HG03175 (cell line): ENCODE results near the gene EMCN.

Experiments
- ATAC-seq: cut with Tn5 transposase; IDR thresholded peaks from one replicate; pipeline ENCODE4 v1.9.1; 2021; ENCODE audit warnings: mild to moderate bottlenecking, moderate library complexity; ENCODE audit not compliant: unreplicated experiment

EMCN gene

GRCh38 chr4:100493756-100494155 is 24.1 kb downstream of the EMCN start:
- no peak for ATAC-seq

DNA sequence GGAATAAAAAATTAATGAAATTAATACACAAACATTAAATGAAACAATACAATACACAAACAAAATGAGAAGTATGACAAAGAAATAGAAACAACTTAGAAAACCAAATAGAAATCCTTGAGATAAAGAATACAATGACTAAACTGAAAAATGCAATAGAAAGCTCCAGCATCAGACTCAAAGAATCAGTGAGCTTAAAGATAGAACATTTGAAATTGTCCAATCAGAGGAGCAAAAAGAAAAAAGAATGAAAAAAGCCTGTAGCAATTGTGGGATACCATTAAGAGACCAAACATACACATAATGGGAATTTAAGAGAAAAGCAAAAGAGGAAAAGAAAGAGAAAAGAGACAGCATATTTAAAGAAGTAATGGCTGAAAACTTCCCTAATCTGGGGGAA is 25.7 kb downstream of the EMCN start:
- no peak for ATAC-seq

DNA sequence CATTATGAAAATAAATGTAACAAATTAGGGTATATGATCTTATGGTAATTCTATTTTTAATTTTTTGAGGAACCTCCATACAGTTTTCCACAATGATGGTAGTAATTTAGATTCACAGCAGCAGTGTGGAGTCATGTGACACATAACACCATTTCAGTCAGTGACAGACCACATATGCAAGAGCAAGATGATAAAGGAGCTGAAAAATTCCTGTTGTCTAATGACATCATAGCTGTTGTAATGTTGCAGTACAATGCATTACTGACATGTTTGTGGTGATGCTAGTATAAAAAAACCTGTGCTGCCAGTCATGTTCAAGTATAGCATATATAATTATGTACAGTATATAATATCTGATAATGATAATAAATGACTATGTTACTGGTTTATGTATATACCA is 28.5 kb downstream of the EMCN start:
- ATAC-seq = no peak

DNA sequence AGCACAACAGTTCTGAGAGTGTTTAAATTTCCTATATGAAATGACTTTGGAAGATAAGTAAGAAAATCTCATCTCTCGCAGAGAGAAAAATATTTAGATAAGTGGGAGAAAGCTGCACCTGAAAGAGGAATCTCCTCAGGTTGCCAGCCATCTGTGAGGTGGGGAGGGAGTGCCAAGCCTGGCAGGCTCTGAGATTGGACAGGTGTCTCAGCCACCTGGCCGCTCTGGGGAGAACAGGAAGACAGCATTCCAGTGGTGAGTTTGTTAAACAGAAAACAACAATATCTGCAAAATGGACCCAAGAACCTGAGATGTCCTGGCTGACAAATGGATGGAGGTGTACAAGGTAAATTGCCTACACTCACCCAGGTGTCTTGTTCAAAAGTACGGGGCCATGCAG is 31.3 kb downstream of the EMCN start:
- no peak for ATAC-seq

- ATAC-seq = no peak
These were observed 34.0 kb downstream of the EMCN start for GRCh38 chr4:100483796-100484195.

GRCh38 chr4:100479971-100480370 is 37.9 kb downstream of the EMCN start:
- ATAC-seq = no peak

- no peak for ATAC-seq
These were observed 48.3 kb downstream of the EMCN start for GRCh38 chr4:100469555-100469954.

DNA sequence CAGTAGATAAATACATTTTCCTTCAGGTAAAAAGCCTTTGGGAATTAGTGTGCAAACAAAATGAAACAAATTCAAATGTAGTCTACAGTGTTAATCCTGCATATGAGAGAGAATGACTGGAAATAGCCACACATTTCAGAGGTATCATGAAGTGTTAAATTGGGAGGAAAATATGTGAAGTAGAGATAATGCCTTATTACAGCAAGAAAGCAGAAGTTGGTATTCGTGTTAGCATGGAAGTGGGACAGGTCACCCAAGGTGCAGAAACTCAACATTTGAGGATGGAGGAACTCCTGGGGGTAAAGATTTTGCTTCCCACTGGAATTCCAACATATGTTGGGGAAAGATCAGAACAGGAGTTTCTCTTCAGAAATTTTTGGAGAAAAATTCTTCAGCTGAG is 51.3 kb downstream of the EMCN start:
- ATAC-seq = no peak

DNA sequence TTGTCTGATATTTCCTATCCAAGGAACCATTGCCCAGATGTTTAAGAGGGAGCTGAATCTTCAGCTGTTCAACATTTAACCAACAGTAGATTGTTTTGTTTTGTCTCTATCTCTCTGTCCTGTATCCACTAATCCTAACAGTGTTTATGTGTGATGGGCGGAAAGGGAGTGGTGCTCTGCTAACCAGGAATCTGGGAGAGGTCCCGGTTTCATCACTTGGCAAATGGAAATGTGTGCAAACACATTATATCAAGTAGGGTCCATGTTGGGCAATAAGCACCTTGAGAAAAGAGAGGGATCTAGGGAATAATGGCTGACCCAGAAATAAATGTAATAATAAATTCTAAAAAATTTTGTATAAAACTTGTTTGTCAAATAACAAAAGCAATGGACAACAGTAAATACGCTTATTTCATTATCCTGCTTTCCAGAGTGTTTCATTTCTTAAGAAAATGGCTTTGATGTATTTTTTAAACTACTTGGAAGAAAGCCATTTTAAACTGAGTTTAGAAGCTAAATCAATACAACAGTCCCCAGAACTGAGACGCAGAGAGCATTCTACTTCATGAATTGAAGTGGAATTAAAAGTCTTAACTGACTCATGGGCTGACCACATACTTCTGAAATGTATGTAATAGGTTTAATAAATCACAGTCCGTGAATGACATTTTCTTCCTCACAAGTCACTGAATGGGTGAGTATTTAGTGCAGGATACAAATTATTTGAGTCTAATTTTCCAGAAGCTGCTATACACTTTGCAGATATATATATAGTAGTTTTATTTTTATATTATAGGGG is 55.8 kb downstream of the EMCN start:
- no peak for ATAC-seq

DNA sequence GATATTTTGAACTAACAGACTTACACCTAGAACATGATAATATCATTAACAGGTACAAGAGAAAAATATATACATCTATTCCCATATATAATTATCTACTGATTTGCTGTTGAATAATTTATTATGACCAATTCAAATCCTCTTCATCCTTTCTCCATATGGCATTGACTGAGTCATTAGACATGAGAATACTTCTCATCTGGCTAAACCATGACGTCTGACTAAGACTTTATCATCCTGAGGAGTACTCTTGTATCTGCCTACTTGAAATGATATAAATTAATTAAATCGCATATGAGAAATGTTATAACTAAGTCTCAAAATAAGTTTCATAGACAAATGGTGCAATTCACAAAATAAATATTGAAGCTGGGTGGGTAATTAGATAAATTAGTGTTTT is 67.4 kb downstream of the EMCN start:
- no peak for ATAC-seq

DNA sequence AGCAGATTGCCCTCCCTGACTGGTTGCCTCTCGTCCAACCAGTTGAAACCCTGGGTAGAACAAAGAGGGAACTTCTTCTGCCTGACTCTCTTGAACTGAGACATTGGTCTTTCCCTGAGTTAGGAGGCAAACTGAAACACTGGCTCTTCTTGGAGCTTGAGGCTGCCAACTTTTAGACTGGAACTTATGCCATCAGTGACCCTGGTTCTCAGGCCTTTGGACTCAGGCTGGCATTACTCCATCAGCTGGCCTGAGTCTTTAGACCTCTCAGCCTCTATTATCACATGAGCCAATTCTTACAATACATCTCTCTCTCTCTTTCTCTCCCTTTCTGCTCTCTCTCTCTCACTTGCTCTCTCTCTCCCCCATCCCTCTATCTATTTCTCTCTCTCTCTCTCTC is 86.4 kb downstream of the EMCN start:
- no peak for ATAC-seq

DNA sequence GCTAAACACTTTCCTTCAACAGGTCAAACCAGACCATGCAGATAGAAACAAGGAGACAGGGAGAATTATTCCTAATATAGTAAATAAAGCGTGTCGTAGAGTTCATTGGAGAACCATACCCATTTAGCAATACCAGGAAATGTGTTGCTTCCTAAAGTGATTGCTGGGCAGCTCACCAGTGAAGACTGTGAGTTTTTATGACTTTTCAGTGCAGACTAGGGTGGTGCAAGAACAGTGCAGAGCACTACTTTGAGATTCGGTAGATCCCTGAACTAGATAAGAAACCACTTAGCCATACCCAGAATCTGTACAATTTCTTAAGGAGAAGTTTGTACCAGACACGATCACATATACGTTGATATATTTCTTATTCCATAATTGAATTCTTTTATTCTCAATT is 87.4 kb downstream of the EMCN start:
- no peak for ATAC-seq

DNA sequence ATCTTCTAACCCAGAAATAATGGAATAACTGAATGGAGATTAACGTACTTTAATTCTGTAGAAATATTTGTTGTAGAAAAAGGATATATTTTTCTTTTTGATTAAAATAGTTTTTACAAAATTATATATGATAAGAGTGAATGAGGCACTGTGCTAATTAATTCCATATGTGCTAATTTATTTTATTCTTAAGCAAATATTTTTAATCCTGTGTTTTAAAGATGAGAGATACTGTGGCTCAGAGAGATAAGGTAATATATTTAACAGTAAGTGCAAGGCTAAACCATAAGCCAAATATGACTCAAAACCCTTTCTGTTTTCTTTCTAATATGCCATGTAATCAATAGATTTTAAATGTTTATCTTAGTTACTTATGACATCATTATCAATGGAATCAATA is 88.2 kb downstream of the EMCN start:
- ATAC-seq = no peak

GRCh38 chr4:100428051-100428450 is 89.8 kb downstream of the EMCN start:
- no peak for ATAC-seq

DNA sequence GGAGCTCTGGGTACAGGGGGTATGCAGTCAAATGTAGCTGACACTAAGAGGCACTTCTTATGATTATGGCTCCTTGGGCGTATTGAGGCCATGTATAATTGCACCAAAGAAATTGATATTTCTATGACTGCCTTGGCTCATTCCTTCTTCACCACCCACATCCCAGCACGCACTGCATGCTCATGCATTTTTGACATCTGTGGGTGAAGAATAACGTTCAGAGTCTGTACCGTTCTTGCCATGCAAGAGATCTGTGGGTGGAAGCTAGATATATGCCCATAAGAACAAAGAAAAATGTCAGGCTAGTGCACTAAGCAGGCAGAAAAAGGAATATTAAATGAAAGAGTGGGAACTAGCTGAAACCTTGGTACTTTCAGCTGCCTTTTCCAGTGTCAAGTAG is 93.4 kb downstream of the EMCN start:
- no peak for ATAC-seq

DNA sequence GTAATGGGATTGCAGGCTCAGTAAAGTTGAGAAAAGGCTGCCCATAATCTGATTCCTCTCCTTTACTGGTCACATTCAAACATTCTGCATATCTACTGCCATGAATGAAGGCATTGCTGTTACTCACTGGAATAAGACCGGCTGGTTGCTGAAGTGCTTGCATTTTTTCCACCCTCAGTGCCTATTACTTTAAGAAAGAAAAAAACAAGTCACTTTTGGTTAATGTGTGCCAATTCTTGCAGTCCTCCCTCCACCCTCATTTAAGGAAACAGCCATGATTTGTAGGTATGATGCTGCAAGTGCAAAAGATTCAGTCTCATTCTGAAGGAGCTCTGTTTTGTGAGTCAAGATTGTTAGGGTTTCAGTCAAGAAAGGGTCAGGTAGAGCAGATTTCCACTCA is 94.9 kb downstream of the EMCN start:
- ATAC-seq = no peak

- no peak for ATAC-seq
These were observed 96.4 kb downstream of the EMCN start for GRCh38 chr4:100421361-100421978.

GRCh38 chr4:100420571-100420970 is 97.3 kb downstream of the EMCN start:
- no peak for ATAC-seq

- no peak for ATAC-seq
These were observed 100.3 kb downstream of the EMCN start for GRCh38 chr4:100417565-100417964.

- no peak for ATAC-seq
These were observed 103.6 kb downstream of the EMCN start for GRCh38 chr4:100414016-100414790.

- no peak for ATAC-seq
These were observed 126.0 kb downstream of the EMCN start for GRCh38 chr4:100391863-100392262.

GRCh38 chr4:100391086-100391485 is 126.7 kb downstream of the EMCN start:
- ATAC-seq = no peak
